Ovary (tissue), 9 donors: ENCODE data around the gene SEMA4C. TPM values are rescaled to one million over a fixed set of nuclear protein-coding genes. Genes with fewer than 3 reads are reported as not detected.

ENCODE experiments used
- DNase-seq, 5 donors: peaks; one replicate each; pipeline ENCODE4 v3.0.0-alpha.2; 2019 to 2020
- H3K27ac ChIP-seq, 2 donors: fragments of 200-600 bp; one replicate each; pipeline versions ENCODE4 v1.5.1 to v1.8.0; 2019 to 2022
- H3K27me3 ChIP-seq: fragments of 200-600 bp; one replicate; pipeline ENCODE4 v1.8.0; 2022
- H3K36me3 ChIP-seq: fragments of 200-600 bp; sonication (generic); one replicate; pipeline ENCODE4 v1.5.1; 2019
- H3K4me1 ChIP-seq: one replicate; pipeline ENCODE4 v1.8.1; 2013; ENCODE audit warnings: mild to moderate bottlenecking, moderate library complexity; ENCODE audit not compliant: insufficient read depth
- H3K4me3 ChIP-seq: fragments of 200-600 bp; sonication (generic); one replicate; pipeline ENCODE4 v1.5.1; 2017
- H3K9me3 ChIP-seq, 2 donors: fragments of 200-600 bp in 1 of 2; sonication (generic) in 1 of 2; one replicate each; pipeline versions ENCODE4 v1.5.1 to v1.8.1; 2013 to 2019; ENCODE audit warnings: mild to moderate bottlenecking in 1 of 2, moderate library complexity in 1 of 2
- CTCF ChIP-seq, 3 donors: fragments of 450-650 bp in 2 of 3; fragments of 200-600 bp in 1 of 3; IDR thresholded peaks; one replicate each; pipeline versions ENCODE4 v1.5.1 to v1.8.0; 2016 to 2022; ENCODE audit warnings: antibody characterized with exemption in 3 of 3, mild to moderate bottlenecking in 1 of 3
- EP300 ChIP-seq: sonication (generic); formaldehyde crosslinking; IDR thresholded peaks from one replicate; pipeline ENCODE4 v1.6.1; 2017; ENCODE audit warnings: antibody characterized with exemption
- POLR2A ChIP-seq: fragments of 450-650 bp; IDR thresholded peaks from one replicate; pipeline ENCODE4 v1.6.1; 2017; ENCODE audit warnings: antibody characterized with exemption, mild to moderate bottlenecking, moderate library complexity
- WGBS, 3 donors: extraction: QIAGEN DNeasy Blood & Tissue Kit in 1 of 3; methylation state at CpG; one replicate each; pipeline versions ENCODE4 v1.1.5 to v1.1.7; 2013 to 2017; 5-methylcytosine and 5-hydroxymethylcytosine counted together
- intact Hi-C, 4 donors: fragments of 100-400 bp; cut with DNase I; formaldehyde crosslinking; loops; one replicate each; pipeline versions ENCODE4 v1.11.0 to v1.15.1; 2022 to 2023
- polyA plus RNA-seq, 2 donors: library from polyadenylated mRNA; stranded (reverse); fragments of 200-250 nt in 1 of 2; fragments of 350-450 nt in 1 of 2; fragmentation: Illumina TruSeq in 1 of 2; extraction: RNeasy Lipid Tissue Mini Kit (QIAGEN cat#74804) in 1 of 2; gene quantifications; one replicate each; pipeline ENCODE4 v1.2.3, GENCODE V29; 2013 to 2014
- total RNA-seq, 7 donors: library from RNA; depleted of rRNA in 2 of 7; stranded (reverse); fragments of >200 nt in 2 of 7; fragmentation: NEBNext Ultra II Directional in 3 of 7; extraction: Animal tissue kit (Norgen Biotek cat#: 25700) in 3 of 7; gene quantifications; one replicate each; pipeline versions ENCODE4 v1.1.0 to v1.2.4, GENCODE V29; 2016 to 2023
- donor health status: DM: no; HTN: no; CAD: no; lungs with moderate emphysema.
- donor health status: DM: no; HTN: no; CAD: no.
- donor health status: Bipolar disorder and iron deficiency.
- donor health status: DM: yes; HTN: yes; CAD: no.
- donor health status: DM: no; HTN: no; CAD: no.
- donor health status: DM: yes; HTN: yes; CAD: no.

SEMA4C gene
- total and polyA plus RNA-seq, 9 donors, result 17.3 to 59.2 (median 46.9) TPM

- H3K27me3 ChIP-seq, result no peaks in the 10 kb centered on the region
- no peaks in the 10 kb centered on the region for H3K36me3 ChIP-seq
- DNase-seq, result no peak
- WGBS, 3 donors, result 38 to 57% (median 39%) methylated on average over 10 of the region's 10 CpGs
- no peaks in the 10 kb centered on the region for H3K4me1 ChIP-seq
- H3K27ac ChIP-seq, result no peak overlapping the region
- TF ChIP-seq POLR2A (no peak), EP300 (no peak)
- intact Hi-C loops, result no loop called here
- no peaks in the 10 kb centered on the region for H3K9me3 ChIP-seq
- no peak overlapping the region for H3K4me3 ChIP-seq
Measured at GRCh38 chr2:96881349-96882195, 11.7 kb upstream of the SEMA4C start.

- WGBS, 3 donors, result 85 to 89% (median 88%) methylated on average over 6 of the region's 6 CpGs
Measured at GRCh38 chr2:96880891-96881273, 11.0 kb upstream of the SEMA4C start.

GRCh38 chr2:96879545-96880040 is 9.7 kb upstream of the SEMA4C start:
- no peaks in the 10 kb centered on the region for H3K4me1 ChIP-seq
- no peak overlapping the region for H3K4me3 ChIP-seq
- TF ChIP-seq POLR2A (no peak), EP300 (no peak), CTCF (IDR thresholded peaks at IDR 0.05) (no peak)
- intact Hi-C loops, result no loop called here
- H3K27me3 ChIP-seq, result no peaks in the 10 kb centered on the region
- no peaks in the 10 kb centered on the region for H3K36me3 ChIP-seq
- no peaks in the 10 kb centered on the region for H3K9me3 ChIP-seq
- H3K27ac ChIP-seq, result no peak overlapping the region
- WGBS, 3 donors, result 92 to 93% (median 93%) methylated on average over 16 to 18 of the region's 18 CpGs
- no peak for DNase-seq

More at GRCh38 chr2:96880891-96881273, 11.0 kb upstream of the SEMA4C start:
- intact Hi-C loops, result no loop called here
- no peak overlapping the region for H3K4me3 ChIP-seq
- TF ChIP-seq CTCF (IDR thresholded peaks at IDR 0.05), result no peak
- no peak for TF ChIP-seq EP300
- TF ChIP-seq POLR2A, result no peak
- H3K9me3 ChIP-seq, result no peaks in the 10 kb centered on the region
- no peaks in the 10 kb centered on the region for H3K27me3 ChIP-seq
- no peaks in the 10 kb centered on the region for H3K36me3 ChIP-seq
- H3K27ac ChIP-seq, result no peak overlapping the region
- H3K4me1 ChIP-seq, result no peaks in the 10 kb centered on the region
- no peak for DNase-seq

- 79 to 87% (median 87%) methylated on average over 22 of the region's 22 CpGs for WGBS, 3 donors
- Histone ChIP-seq H3K9me3 (no peaks in the 10 kb centered on the region), H3K27me3 (no peaks in the 10 kb centered on the region), H3K27ac (no peak overlapping the region), H3K4me1 (peaks cover 2% of the 10 kb centered on the region), H3K4me3 (no peak overlapping the region), H3K36me3 (no peaks in the 10 kb centered on the region)
- intact Hi-C loops, result no loop called here
- DNase-seq, result no peak
- TF ChIP-seq POLR2A (no peak), EP300 (no peak), CTCF (IDR thresholded peaks at IDR 0.05) (no peak)
Measured at GRCh38 chr2:96878796-96879544, 9.1 kb upstream of the SEMA4C start.
